GM06990 (cell line): Measurements from ENCODE around the gene PBX1.

Source experiments
- DNase-seq: peaks from one replicate; pipeline ENCODE4 v3.0.0-alpha.2; 2011; ENCODE audit not compliant: insufficient read length; ENCODE audit errors: extremely low read depth
- H3K27me3 ChIP-seq: replicated peaks from 2 replicates; pipeline ENCODE4 v1.6.0; 2011; ENCODE audit warnings: low read length; ENCODE audit not compliant: control insufficient read depth, insufficient read depth
- H3K36me3 ChIP-seq: 2 replicates; pipeline ENCODE4 v1.5.1; 2011; ENCODE audit warnings: low read length; ENCODE audit not compliant: control insufficient read depth, insufficient read depth
- H3K4me3 ChIP-seq: replicated peaks from 2 replicates; pipeline ENCODE4 v1.5.1; 2011; ENCODE audit warnings: low read depth, mild to moderate bottlenecking, control low read depth, low read length
- TF ChIP-seq, protein P1 (sequence below): IDR thresholded peaks from 2 replicates; pipeline ENCODE4 v1.5.1; 2011; ENCODE audit warnings: low read length, control low read depth, mild to moderate bottlenecking, inconsistent platforms; ENCODE audit not compliant: insufficient read depth, poor library complexity, severe bottlenecking

PBX1 gene

GRCh38 chr1:164624400-164624799 is 65.4 kb downstream of the PBX1 start:
- no peak for DNase-seq
- Histone ChIP-seq H3K4me3 (no peak overlapping the region), H3K36me3 (no peaks in the 10 kb centered on the region), H3K27me3 (no peaks in the 10 kb centered on the region)
- TF ChIP-seq, protein P1, sequence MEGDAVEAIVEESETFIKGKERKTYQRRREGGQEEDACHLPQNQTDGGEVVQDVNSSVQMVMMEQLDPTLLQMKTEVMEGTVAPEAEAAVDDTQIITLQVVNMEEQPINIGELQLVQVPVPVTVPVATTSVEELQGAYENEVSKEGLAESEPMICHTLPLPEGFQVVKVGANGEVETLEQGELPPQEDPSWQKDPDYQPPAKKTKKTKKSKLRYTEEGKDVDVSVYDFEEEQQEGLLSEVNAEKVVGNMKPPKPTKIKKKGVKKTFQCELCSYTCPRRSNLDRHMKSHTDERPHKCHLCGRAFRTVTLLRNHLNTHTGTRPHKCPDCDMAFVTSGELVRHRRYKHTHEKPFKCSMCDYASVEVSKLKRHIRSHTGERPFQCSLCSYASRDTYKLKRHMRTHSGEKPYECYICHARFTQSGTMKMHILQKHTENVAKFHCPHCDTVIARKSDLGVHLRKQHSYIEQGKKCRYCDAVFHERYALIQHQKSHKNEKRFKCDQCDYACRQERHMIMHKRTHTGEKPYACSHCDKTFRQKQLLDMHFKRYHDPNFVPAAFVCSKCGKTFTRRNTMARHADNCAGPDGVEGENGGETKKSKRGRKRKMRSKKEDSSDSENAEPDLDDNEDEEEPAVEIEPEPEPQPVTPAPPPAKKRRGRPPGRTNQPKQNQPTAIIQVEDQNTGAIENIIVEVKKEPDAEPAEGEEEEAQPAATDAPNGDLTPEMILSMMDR = no peak

- no peaks in the 10 kb centered on the region for H3K36me3 ChIP-seq
- TF ChIP-seq, protein P1 = no peak
- H3K27me3 ChIP-seq = no peaks in the 10 kb centered on the region
- H3K4me3 ChIP-seq = no peak overlapping the region
- no peak for DNase-seq
These were observed 66.1 kb downstream of the PBX1 start for GRCh38 chr1:164625004-164625617.

DNA sequence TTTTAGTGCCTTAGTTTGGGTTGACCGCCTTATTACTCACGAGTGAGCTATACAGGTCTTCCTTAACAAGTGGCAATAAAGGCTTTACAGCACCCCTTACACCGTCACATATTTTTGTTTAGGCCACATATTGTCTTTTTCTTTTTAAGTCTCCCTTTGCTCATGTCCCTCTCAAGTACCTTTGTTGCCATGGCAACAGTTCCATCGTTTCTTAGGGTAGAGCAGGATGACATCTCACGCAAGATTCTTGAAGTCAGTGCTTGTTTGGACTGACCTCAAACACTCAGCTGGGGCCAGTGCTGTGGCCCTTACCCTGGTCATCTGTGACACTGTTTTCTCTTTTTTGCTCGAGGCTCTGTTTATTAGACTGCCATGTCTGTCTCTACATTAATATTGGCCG is 69.8 kb downstream of the PBX1 start:
- DNase-seq = no peak
- no peak overlapping the region for H3K4me3 ChIP-seq
- TF ChIP-seq, protein P1 = no peak
- no peaks in the 10 kb centered on the region for H3K27me3 ChIP-seq
- H3K36me3 ChIP-seq = no peaks in the 10 kb centered on the region

GRCh38 chr1:164629971-164630370 is 71.0 kb downstream of the PBX1 start:
- Histone ChIP-seq H3K27me3 (no peaks in the 10 kb centered on the region), H3K4me3 (no peak overlapping the region), H3K36me3 (no peaks in the 10 kb centered on the region)
- TF ChIP-seq, protein P1 = no peak
- no peak for DNase-seq

DNA sequence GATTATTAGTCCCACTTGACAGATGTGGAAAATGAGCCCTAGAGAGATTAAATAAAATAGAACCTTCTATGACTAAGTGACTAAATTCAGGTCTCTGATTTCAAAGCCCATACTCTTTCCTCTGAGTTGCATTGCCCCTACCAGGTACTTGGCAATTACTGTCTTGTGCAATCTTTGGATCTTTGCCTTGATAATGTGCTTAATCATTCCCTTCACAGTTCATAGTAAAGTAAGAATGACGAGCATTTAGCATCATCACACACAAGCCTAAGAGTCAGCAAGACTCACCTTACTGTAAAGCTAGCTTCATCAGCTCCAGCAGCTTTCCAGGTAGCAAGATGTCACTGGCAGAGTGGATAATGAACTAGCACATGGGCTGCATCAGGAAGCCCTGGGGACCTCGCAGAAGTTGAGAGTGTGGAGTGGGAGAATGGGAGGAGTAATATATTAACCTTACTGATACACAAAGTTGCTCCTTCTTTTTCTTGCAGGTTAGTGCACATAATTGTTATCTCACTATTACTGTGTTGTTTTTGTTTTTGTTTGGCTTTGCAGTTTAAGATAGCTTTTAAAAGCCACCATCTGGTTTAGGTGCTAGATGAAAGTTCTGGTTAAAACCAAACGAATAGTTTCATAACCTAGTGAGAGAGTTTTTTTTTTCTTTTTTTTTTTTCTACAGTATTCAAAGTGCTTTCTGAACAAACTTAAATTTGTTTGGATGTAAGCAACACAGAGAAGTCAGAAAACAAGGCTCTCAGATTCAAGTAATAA is 71.8 kb downstream of the PBX1 start:
- TF ChIP-seq, protein P1 = no peak
- H3K36me3 ChIP-seq = no peaks in the 10 kb centered on the region
- H3K4me3 ChIP-seq = no peak overlapping the region
- H3K27me3 ChIP-seq = no peaks in the 10 kb centered on the region
- DNase-seq = no peak

DNA sequence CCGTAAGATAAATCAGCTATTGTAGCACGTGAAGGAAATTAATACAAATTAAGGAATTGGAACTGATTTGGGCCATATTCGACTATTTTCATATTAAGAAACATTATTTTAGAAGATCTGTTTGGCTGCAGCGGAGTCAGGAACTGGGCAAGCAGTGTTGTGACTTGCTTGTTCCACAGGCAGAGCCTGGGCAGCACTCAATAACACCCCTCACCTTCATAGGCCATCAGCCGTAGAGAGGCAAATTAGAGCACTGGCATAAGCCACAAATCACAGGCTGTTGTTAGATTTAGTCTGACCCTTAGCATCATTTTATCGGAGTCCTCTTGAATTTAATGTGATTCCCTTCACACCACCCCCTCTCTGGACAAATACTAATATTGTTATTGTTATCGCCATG is 72.8 kb downstream of the PBX1 start:
- H3K36me3 ChIP-seq = no peaks in the 10 kb centered on the region
- H3K4me3 ChIP-seq = no peak overlapping the region
- TF ChIP-seq, protein P1 = no peak
- no peaks in the 10 kb centered on the region for H3K27me3 ChIP-seq
- DNase-seq = no peak
